Measurements from ENCODE around the gene TOX3.

- no peak for TF ChIP-seq REST (IDR thresholded peaks at IDR 0.05; ENCODE audit: borderline replicate concordance)
- TF ChIP-seq CTCF (IDR thresholded peaks at IDR 0.05; ENCODE audit: poor library complexity, severe bottlenecking) = no peak
- TF ChIP-seq EP300 (conservative IDR thresholded peaks at IDR 0.05; ENCODE audit: poor library complexity, severe bottlenecking) = no peak
- no peak for TF ChIP-seq POLR2AphosphoS5 (IDR thresholded peaks at IDR 0.05)
Observed at GRCh38 chr16:52471650-52472370, 75.1 kb downstream of the TOX3 start.
